ENCODE data around the gene DCXR. TPM values are rescaled to one million over a fixed set of nuclear protein-coding genes. Genes with fewer than 3 reads are reported as not detected.
A peak's percentile ranks its signal among the peaks of the same experiment; 100 is the strongest.

Gene DCXR
- total RNA-seq, 6 donors from 2014 or later, result 122 to 358 (median 211) TPM

- ATAC-seq (ENCODE audit: low FRiP score in 2 of 2) (no peak), DNase-seq (no peak)
- Histone ChIP-seq H3K4me1 (no peaks in the 10 kb centered on the region), H3K9me3 (no peaks in the 10 kb centered on the region), H3K4me3 (no peak overlapping the region), H3K27ac (no peak overlapping the region), H3K36me3 (peaks cover 0 to 8% (median 4%) of the 10 kb centered on the region in 4 donors), H3K27me3 (no peaks in the 10 kb centered on the region)
- 84 to 88% methylated on average over 9 of the region's 9 CpGs for WGBS, 2 donors
- TF ChIP-seq POLR2A (IDR thresholded peaks at IDR 0.05) (no peak), POLR2AphosphoS5 (IDR thresholded peaks at IDR 0.05) (no peak), CTCF (IDR thresholded peaks at IDR 0.05) (no peak), EP300 (IDR thresholded peaks at IDR 0.05) (no peak)
Observed at GRCh38 chr17:82073446-82073845, 35.9 kb upstream of the DCXR start.

GRCh38 chr17:82072827-82073226, 35.3 kb upstream of the DCXR start:
- Histone ChIP-seq H3K9me3 (no peaks in the 10 kb centered on the region), H3K4me3 (no peak overlapping the region), H3K36me3 (peaks cover 0 to 3% (median 0%) of the 10 kb centered on the region in 4 donors), H3K27ac (no peak overlapping the region), H3K27me3 (no peaks in the 10 kb centered on the region), H3K4me1 (no peaks in the 10 kb centered on the region)
- 77 to 81% methylated on average over 6 of the region's 6 CpGs for WGBS, 2 donors
- no peak for DNase-seq
- TF ChIP-seq EP300 (IDR thresholded peaks at IDR 0.05), result no peak
- TF ChIP-seq POLR2A (IDR thresholded peaks at IDR 0.05), result no peak
- TF ChIP-seq POLR2AphosphoS5 (IDR thresholded peaks at IDR 0.05), result no peak
- no peak for TF ChIP-seq CTCF (IDR thresholded peaks at IDR 0.05)
- ATAC-seq (ENCODE audit: low FRiP score in 2 of 2), result no peak

- ATAC-seq (ENCODE audit: low FRiP score in 2 of 2) (no peak), DNase-seq (no peak)
- Histone ChIP-seq H3K4me1 (peaks cover 7 to 11% (median 8%) of the 10 kb centered on the region in 4 donors), H3K27ac (no peak overlapping the region), H3K27me3 (no peaks in the 10 kb centered on the region), H3K36me3 (no peaks in the 10 kb centered on the region), H3K9me3 (no peaks in the 10 kb centered on the region), H3K4me3 (no peak overlapping the region)
- TF ChIP-seq POLR2AphosphoS5 (IDR thresholded peaks at IDR 0.05), result no peak
- no peak for TF ChIP-seq EP300 (IDR thresholded peaks at IDR 0.05)
- no peak for TF ChIP-seq POLR2A (IDR thresholded peaks at IDR 0.05)
- no peak for TF ChIP-seq CTCF (IDR thresholded peaks at IDR 0.05)
Observed at GRCh38 chr17:82070611-82071010, 33.1 kb upstream of the DCXR start.

- WGBS, 2 donors, result 28 to 62% methylated on average over 16 to 34 of the region's 88 CpGs
- H3K36me3 ChIP-seq, result peaks cover 7 to 35% (median 27%) of the 10 kb centered on the region in 4 donors
- peak within 1 kb of the TSS; percentile 63 to 99 (median 77) for H3K4me3 ChIP-seq
- H3K4me1 ChIP-seq, result peaks cover 22 to 34% (median 22%) of the 10 kb centered on the region in 4 donors
- H3K9me3 ChIP-seq, result no peaks in the 10 kb centered on the region
- H3K27me3 ChIP-seq, result no peaks in the 10 kb centered on the region
- TF ChIP-seq CTCF (IDR thresholded peaks at IDR 0.05), result peak in 2 of 6 experiments; percentile 6 to 27
- peak; percentile 64 to 71 for TF ChIP-seq POLR2AphosphoS5 (IDR thresholded peaks at IDR 0.05)
- TF ChIP-seq POLR2A (IDR thresholded peaks at IDR 0.05), result peak in 1 of 4 donors; percentile 58
- TF ChIP-seq EP300 (IDR thresholded peaks at IDR 0.05), result no peak
- ATAC-seq (ENCODE audit: low FRiP score in 2 of 2) (peak; percentile 73 to 93), DNase-seq (peak in 1 of 2 donors; percentile 96)
- H3K27ac ChIP-seq, result peak within 1 kb of the TSS; percentile 81 to 92 (median 86)
Observed at GRCh38 chr17:82065638-82066303, 28.3 kb upstream of the DCXR start, which contains the start of gene DUS1L. DUS1L (minus strand) TSS chr17:82065804; CDS start chr17:82065059, 745 bp downstream.

Measured in upper lobe of left lung (tissue), 6 donors.